HG02798 (cell line): ENCODE results near the gene SLC16A2.
"Not testable (repeated sequence)": the region's sequence is repeated elsewhere in the genome, so short reads cannot be mapped to it uniquely, and the experiment has no call there.

Experiments used
- ATAC-seq: cut with Tn5 transposase; IDR thresholded peaks from one replicate; pipeline ENCODE4 v1.9.1; 2021; ENCODE audit warnings: mild to moderate bottlenecking; ENCODE audit not compliant: unreplicated experiment, poor library complexity

SLC16A2 gene

DNA sequence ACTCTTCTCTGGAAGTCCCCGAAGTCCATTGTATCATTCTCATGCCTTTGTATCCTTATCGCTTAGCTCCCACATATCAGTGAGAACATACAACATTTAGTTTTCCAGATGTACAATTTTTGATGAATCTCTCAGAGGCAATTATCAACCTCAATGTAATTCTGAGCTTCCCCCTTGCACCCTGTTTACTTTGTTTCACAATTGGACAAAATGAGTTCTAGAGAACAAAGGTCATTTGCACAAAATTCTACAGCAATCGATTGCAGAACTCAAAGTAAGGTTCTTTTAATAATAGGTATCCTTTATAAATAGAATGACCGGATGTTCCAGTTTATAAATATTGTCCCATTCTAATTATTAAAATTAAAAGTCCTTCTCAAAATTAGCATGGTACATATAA, 79.3 kb downstream of the SLC16A2 start:
- no peak for ATAC-seq

DNA sequence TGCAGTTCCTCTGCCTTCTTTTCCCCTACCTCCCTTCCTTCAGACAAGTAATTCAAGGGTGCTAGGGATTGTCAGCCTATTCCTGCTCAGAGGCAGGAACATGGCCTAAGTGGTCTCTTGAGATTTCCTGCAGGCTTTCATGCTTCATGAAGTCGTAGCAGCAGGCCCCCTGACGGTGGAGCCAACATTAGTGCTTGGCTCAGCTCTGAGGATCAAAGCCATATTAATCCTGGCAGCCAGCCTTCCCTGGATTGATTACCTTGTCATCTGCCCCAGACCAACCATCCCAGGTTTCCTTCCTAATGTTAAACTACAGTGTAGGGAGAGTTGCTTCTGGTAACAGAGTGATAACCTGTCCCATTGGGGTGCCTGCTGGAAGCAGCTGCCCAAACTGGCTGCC, 84.1 kb downstream of the SLC16A2 start:
- ATAC-seq: no peak

DNA sequence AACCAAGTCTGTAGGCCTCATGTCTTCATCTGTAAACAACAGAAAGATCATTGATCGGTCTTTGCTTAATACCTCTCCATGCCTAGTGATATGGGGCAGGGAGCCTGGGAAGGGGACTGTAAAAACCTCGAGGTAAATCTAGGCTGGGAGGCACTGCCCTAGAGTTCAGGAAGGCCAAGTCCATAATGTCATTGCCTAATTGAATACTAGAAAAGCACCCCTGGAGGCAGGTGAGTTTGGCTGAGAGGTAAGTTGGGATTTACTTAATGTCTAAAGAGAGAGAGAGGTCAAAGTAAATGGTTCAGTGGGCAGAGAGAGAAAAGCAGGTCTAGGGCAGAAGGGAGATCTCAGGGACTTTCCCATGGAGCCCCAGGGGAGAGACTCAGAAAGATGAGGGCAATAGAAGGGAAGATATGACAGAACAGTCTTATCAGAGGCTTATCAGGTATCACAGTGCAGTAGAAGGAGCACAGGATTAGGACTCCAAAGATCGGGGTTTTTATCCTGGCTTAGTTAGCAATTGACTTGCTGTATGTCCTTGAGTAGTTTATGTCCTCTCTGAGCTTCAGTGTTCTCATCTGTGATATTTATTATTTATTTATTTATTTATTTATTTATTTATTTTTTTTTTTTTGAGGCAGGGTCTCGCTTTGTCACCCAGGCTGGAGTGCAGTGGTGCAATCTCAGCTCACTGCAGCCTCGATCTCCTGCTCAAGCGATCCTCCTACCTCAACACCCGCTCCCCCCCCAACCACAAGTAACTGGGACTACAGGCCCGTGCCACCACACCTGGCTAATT, 85.2 kb downstream of the SLC16A2 start:
- peak; percentile 93 for ATAC-seq

DNA sequence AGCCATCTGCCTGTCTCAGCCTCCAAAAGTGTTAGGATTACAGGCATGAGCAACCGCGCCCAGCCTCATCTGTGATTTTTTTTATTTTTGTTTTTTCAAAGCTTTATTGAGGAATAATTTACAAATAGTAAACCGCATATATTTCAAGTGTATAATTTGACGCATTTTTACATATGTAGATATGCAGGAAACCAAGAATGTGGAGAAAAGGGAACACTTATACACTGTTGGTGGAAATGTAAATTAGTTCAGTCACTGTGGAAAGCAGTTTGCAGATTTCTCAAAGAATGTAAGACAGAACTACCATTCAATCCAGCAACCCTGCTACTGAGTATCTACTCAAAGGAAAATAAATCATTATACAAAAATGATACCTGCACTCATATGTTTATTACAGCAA, 85.9 kb downstream of the SLC16A2 start:
- no peak for ATAC-seq

DNA sequence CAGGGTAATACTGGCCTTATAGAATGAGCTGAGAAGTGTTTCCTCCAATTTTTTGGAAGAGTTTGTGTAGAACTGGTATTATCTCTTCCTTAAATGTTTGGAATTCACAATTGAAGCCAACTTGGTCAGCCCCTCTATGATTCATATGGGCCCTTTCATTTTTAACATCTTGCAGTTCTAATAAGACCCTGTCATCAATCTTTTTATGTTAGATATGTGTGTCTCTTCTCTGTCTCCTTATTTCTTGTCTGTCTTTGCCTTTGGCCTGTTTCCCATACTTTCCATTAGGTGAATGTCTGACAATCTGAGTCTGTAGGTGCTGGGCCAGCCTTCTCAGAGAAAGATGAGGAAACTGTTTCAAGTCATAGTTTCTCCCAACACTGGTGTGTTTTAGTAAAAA, 88.7 kb downstream of the SLC16A2 start:
- ATAC-seq: no peak

DNA sequence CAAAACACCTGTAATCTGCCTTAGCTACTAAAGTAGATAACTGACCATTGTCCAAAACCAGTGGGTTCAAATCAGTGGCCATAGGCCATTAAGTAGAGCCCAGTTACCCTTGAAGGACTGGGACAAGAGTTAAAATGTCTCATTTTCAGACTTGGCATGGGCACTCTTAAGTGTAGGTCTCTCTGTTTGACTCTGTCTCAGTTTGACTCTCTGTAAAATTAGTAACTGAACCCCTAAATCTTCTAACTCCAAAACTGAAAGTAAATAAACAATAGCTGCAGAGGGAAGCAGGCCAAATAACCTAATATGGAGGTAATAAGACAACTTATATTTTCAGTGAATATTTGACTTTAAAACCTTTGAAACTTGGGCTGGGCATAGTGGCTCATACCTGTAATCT, 89.1 kb downstream of the SLC16A2 start:
- ATAC-seq: peak; percentile 52

DNA sequence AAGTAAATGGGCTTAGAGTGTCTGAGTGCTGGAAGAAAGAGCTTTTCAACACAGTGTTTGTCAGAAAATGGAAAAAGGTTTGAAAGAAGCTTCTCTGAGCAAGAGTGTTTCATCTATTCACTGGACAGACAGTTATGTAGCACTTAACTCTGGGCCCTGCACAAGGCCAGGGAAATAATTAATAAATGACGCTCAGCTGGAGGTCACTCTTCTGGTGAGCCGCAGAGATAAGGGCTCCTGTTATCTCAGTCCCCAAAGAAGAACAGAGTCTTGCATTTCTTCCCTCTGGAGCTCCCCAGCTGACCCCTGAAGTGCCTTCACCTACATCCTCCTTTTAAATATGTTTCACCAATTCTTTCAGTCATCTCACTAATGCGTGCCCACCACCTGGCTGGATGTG, 90.4 kb downstream of the SLC16A2 start:
- ATAC-seq: no peak

DNA sequence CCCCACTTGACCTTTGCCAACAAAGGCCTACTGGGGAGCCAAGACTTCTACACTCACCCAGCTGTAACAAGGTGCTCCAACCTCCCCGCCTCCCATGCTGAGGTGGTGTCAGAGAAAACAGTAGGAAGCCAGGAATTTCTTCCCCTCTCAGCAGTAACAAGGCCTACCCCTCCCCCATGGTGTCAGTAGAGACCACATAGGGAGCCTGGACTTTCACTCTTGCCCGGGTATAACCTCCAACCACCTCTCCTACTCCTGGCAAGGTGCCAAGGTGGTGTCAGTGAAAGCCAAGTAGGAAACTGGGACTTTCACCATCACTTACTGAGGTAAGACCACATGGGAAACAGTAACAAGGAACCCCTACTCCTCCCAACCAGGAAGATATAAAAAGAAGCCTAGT, 93.1 kb downstream of the SLC16A2 start:
- no peak for ATAC-seq

DNA sequence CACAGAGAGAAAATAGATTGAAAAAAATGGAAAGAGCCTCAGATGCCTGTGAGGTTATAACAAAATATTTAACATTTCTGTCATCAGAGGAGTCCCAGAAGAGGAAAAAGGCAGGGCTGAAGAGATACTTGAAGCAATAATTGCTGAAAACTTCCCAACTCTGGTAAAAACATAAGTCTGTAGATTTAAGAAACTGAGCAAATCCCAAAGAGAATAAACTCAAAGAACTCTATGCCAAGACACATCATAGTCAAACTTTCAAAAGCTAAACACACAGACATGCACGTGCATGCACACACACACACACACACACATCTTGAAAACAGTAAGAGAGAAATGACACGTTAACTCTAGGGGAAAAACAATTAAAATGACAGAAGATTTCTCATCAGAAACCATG, 94.1 kb downstream of the SLC16A2 start:
- ATAC-seq: no peak

DNA sequence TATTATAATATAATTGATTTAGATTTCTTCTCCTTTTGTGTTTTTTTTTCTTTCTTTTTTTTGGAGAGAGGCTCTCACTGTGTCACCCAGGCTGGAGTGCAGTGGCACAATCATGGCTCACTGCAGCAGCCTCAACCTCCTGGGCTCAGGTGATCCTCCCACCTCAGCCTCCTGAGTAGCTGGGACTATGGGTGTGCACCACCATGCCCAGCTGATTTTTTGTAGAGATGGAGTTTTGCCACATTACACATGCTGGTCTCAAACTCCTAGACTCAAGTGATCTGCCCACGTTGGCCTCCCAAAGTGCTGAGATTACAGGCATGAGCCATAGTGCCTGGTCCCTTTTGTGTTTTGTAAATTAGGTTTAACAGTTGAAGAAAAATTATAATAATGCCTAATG, 94.7 kb downstream of the SLC16A2 start:
- not testable (repeated sequence) for ATAC-seq

DNA sequence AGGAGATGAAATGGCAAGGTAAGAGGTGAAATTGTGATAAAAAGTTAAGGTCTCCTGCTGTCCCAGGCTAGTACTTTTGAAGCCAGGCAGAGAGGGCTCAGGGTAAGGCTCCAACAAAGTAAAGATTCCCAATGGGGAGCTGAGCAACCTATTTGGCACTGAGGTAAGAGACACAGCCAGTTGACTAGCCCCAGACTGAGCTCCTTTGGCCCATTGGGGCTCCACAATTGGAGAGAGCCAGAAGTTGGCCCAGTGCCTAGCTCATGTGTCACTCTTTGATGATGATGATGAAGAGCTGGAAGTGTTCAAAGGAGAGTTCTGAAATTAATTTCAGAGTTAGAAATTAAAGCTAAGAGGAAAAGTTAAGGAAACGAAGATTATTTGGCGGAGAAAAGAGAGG, 98.6 kb downstream of the SLC16A2 start:
- no peak for ATAC-seq

DNA sequence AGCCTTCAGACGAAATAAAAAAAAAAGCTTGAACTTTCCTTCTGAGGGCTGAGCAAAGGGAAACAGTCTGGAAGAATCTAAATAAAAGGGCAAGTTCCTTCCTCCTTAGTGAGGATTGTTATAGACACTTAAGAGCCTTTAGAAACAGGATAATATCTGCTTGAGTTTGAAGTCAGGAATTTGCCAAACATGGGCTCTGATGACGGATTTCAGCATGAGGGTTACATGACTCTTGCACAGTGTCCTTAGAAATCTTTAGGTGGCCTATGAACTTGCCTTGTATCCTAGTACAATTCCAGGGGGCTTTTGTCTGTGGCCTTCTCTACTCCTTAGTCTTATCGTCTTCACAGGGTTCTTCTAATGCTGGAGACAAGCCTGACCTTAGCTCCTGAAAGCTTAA, 99.0 kb downstream of the SLC16A2 start:
- no peak for ATAC-seq

DNA sequence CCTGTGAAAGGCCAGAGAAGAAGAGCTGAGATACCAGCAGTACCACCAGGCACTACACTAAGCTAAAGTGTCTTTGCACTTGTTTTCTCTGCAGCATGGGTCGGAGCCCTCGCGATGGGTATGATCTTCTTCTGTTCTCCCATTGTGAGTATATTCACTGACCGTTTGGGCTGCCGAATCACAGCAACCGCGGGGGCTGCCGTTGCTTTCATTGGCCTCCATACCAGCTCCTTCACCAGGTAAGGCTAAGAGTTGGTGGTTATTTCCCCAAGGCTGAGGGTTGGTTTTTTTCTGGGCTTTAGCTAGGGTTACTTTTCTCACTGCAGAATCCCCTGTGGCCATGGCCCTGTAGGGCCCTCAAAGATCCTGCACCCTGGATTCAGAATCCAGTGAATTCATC, 99.6 kb downstream of the SLC16A2 start:
- ATAC-seq: no peak

DNA sequence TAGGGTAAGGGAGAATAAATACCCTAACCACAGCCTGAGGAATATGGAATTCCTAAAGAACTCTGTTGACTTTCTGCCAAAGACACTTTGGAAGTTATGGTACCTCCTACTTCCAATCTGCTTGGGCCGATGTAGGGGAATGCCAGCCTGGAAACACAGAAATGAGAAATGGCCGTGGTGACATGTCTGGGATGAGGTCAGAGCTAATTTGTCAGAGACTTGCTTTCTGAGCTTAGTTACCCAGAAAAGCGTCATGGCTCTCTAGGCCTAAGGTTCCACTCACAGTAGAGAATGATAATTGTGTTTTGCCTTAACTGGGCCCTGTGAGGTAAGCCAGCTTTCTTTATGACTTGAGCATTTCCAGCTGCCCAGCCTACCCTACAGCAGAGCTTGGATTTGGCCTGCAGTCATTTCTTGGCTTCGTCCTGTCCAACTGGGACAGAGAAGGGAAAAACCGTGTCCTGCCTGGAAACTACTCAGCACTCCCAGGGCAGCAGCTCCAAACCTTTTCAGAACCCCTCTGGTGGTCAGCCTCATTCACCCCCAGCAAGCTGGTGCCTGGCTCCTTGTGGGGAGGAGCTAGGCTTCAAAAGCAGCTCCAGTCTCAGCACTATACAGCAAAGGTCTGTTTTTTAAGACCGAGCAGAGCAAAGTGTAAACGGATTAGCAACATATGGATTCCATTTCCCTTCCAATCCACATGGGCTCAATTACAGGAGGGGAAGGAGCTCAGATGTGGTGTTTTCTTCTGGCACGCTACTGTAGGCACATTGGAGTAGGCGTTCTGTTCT, 100.9 kb downstream of the SLC16A2 start:
- no peak for ATAC-seq

DNA sequence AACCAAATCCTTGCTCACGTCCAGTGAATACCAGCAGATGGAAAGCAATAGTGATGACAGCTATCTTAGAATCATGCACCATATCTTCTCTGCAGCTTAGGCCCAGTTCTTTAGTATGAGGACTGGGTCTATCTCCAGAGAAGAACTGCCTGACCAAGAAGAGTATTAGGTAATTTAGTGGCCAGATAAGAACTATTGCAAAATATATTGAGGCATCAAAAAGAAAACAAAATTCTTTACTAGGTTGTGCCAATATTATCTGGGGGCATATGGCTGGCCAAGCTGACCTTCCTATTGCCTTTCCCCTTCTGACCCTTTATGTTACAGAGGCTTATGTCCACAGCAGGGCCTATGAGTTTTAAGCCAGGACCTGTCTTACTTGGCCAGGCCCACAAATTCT, 101.9 kb downstream of the SLC16A2 start:
- no peak for ATAC-seq

DNA sequence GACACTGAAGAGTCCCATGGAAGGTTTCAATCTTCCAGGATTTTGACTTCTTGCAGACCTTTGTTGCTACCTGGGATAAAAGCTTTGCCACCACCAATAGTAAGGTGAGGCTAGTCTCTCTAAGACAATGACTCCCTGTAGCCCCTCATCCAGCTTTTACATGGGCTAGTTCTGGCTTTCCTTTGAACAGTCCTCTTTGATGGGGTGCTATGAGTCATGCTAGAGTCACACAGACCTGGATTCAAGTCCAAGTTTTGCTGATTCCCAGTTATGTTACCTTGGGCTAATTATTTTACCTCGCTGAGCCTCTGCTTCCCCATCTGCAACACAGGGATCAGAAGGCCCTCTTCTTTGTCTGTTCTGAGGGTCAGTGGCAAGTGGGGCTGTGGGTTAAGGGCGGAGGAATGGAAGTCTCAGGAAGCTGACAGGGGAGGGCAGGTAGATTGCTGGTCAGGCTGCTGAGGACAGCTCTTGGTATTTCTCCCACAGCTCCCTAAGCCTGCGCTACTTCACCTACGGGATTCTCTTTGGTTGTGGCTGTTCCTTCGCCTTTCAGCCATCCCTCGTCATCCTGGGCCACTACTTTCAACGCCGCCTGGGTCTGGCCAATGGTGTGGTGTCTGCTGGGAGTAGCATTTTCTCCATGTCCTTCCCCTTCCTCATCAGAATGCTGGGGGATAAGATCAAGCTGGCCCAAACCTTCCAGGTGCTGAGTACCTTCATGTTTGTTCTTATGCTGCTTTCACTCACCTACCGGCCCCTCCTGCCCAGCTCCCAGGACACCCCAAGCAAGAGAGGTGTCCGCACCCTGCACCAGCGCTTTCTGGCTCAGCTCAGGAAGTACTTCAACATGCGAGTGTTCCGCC, 102.8 kb downstream of the SLC16A2 start:
- no peak for ATAC-seq

DNA sequence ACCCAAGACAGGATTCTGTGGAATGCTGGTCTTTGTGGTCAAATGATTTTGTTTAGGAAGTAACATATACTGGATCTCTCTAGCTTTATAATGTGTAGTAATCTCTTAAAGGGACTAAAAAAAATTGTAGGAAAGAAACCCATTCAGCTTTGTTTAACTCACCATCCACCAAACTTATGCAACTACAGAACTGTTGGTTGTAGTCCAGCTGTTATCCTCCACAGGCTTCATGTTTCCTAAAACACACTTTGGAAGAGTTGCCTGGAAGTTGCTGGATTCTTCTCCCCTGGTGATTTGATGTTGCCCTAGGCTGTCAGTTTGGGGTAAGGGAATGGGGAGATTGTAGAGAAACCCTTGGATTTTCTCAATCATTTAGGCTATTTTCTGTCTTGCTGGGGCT, 103.8 kb downstream of the SLC16A2 start:
- no peak for ATAC-seq

DNA sequence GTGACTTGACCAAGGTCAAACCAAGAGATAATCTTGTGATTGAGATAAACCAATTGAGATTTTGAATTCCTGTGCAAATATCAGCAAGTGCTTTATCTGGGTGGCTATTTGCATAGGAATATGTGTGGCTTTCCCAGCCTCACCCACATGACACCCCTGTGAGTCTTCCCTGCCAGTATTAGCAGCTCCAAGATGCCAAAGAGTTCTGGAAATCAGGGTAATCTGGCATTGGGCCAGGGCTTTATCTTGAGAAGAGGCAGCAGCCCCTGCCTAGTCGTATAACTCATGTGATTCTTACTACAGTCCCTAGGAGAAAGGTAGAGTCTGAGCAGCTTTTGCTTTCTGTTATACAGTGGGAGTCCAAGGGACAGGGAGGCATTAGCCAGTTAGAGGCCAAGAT, 105.5 kb downstream of the SLC16A2 start:
- no peak for ATAC-seq

DNA sequence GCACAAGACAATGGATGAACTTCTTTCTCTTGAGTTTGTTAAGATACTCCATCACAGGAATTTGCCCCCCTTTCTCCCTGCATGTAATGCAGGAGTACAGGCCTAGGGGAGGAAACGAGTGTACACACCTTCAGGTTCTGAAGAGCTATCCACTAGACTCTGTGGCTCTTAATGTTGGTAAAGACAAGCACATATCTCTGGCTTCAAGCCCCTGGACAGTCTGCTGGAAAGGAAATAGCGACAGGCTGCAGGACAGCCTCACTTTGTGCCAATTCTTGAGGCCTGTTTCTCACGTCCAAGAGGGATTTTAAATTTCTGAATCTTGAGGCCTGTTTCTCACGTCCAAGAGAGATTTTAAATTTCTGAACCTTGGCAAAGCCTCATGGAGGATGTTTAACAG, 106.1 kb downstream of the SLC16A2 start:
- no peak for ATAC-seq

DNA sequence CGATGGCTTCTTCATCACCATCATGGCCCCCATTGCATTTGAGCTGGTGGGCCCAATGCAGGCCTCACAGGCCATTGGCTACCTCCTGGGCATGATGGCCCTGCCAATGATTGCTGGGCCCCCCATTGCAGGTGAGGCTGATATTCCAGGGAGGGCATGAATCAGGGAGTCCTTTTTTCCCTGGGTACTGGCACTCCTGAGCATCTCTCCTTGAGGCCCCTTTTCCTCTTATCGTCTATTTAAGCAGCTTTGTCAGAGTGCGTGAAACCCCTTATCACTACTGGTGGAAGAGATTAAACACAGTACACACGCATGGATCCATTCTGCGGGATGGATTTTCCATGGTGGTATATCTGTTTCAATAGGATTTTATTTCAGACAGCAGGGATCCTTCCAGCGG, 108.0 kb downstream of the SLC16A2 start:
- no peak for ATAC-seq

DNA sequence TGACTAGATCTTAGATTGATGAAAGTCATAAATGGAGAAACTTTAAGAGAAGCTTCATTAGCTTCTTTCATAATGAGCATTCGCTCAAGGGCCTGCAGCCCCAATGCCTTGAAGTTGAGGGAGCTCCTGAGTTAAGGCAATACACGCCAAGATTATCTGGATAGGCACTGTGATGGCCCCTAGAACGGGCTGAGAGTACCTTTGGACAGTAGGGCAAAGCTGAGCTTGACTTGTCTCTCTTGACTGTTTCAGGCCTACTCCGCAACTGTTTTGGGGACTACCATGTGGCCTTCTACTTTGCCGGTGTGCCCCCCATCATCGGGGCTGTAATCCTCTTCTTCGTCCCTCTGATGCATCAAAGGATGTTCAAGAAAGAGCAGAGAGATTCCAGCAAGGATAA, 109.8 kb downstream of the SLC16A2 start:
- no peak for ATAC-seq
